Stomach (tissue), 4 donors: Measurements from ENCODE around the gene CHST1.

Experiments used
- EP300 ChIP-seq: sonication (generic); formaldehyde crosslinking; IDR thresholded peaks from one replicate; pipeline ENCODE4 v1.6.1; 2017; ENCODE audit warnings: antibody characterized with exemption
- POLR2AphosphoS5 ChIP-seq, 3 donors: sonication (generic); formaldehyde crosslinking; IDR thresholded peaks; one replicate each; pipeline ENCODE4 v1.6.1; 2016; ENCODE audit warnings: antibody characterized with exemption in 3 of 3

- TF ChIP-seq EP300 (no peak), POLR2AphosphoS5 (IDR thresholded peaks at IDR 0.05) (no peak)
These were observed 12.1 kb downstream of the CHST1 start for GRCh38 chr11:45653277-45653676.
